OCI-LY3 (cell line): ENCODE results near the gene SLC3A2.

Experiments used
- CTCF ChIP-seq: fragments of 200-600, 300-600 bp; sonication (generic); IDR thresholded peaks from 2 replicates; pipeline ENCODE4 v1.5.1; 2014; ENCODE audit warnings: antibody characterized with exemption, low read length, low read depth
- EZH2phosphoT487 ChIP-seq: fragments of 200-600 bp; shearing (Covaris generic); IDR thresholded peaks from 2 replicates; pipeline ENCODE4 v1.6.1; 2018; ENCODE audit warnings: antibody characterized with exemption, mixed run types, low read depth

GRCh38 chr11:62856333-62856895 is 24.3 kb upstream of the SLC3A2 start:
- no peak for TF ChIP-seq CTCF
- no peak for TF ChIP-seq EZH2phosphoT487
